Measurements from ENCODE around the gene HORMAD2. TPM values are rescaled to one million over a fixed set of nuclear protein-coding genes. Genes with fewer than 3 reads are reported as not detected.
A peak's percentile ranks its signal among the peaks of the same experiment; 100 is the strongest.

The HORMAD2 gene
- total RNA-seq, 1 donor from 2014 or later: not detected

- DNase-seq (ENCODE audit: low spot score): no peak
- Histone ChIP-seq H3K27ac (no peak overlapping the region), H3K27me3 (no peaks in the 10 kb centered on the region), H3K4me3 (no peak overlapping the region), H2AFZ (replicated peaks) (no peak overlapping the region), H3K4me2 (no peak overlapping the region), H3K79me2 (ENCODE audit: low read depth) (no peaks in the 10 kb centered on the region), H3K9me3 (ENCODE audit: low read depth) (no peaks in the 10 kb centered on the region), H3K9ac (no peak overlapping the region), H3F3A (ENCODE audit: low read depth) (no peaks in the 10 kb centered on the region), H3K4me1 (peaks cover 9% of the 10 kb centered on the region), H3K36me3 (no peaks in the 10 kb centered on the region), H4K20me1 (ENCODE audit: low read depth) (no peaks in the 10 kb centered on the region)
- H3K4me3 Mint-ChIP-seq: no peak overlapping the region
- H3K36me3 Mint-ChIP-seq: no peaks in the 10 kb centered on the region
- H3K27ac Mint-ChIP-seq: no peak overlapping the region
- H3K9me3 Mint-ChIP-seq: no peaks in the 10 kb centered on the region
- no peak for TF ChIP-seq EZH2phosphoT487 (IDR thresholded peaks at IDR 0.05)
- TF ChIP-seq EZH2 (IDR thresholded peaks at IDR 0.05): no peak
- TF ChIP-seq CTCF (IDR thresholded peaks at IDR 0.05): no peak
- no peaks in the 10 kb centered on the region for H3K27me3 Mint-ChIP-seq (ENCODE audit: insufficient read depth, low read depth)
- H3K4me1 Mint-ChIP-seq: peaks cover 13% of the 10 kb centered on the region
These were observed 96.2 kb downstream of the HORMAD2 start for GRCh38 chr22:30176431-30176830.

- Histone ChIP-seq H3K9ac (no peak overlapping the region), H3K4me1 (peaks cover 9% of the 10 kb centered on the region), H3K27me3 (no peaks in the 10 kb centered on the region), H3K27ac (no peak overlapping the region), H3K4me2 (no peak overlapping the region), H3K9me3 (ENCODE audit: low read depth) (no peaks in the 10 kb centered on the region), H2AFZ (replicated peaks) (no peak overlapping the region), H3K36me3 (no peaks in the 10 kb centered on the region), H3K4me3 (no peak overlapping the region), H4K20me1 (ENCODE audit: low read depth) (no peaks in the 10 kb centered on the region), H3K79me2 (ENCODE audit: low read depth) (no peaks in the 10 kb centered on the region), H3F3A (ENCODE audit: low read depth) (no peaks in the 10 kb centered on the region)
- Mint-ChIP-seq H3K9me3 (no peaks in the 10 kb centered on the region), H3K36me3 (no peaks in the 10 kb centered on the region), H3K4me1 (peaks cover 13% of the 10 kb centered on the region), H3K4me3 (no peak overlapping the region), H3K27me3 (ENCODE audit: insufficient read depth, low read depth) (no peaks in the 10 kb centered on the region), H3K27ac (peak overlapping the region; percentile 20)
- no peak for TF ChIP-seq CTCF (IDR thresholded peaks at IDR 0.05)
- no peak for TF ChIP-seq EZH2phosphoT487 (IDR thresholded peaks at IDR 0.05)
- TF ChIP-seq EZH2 (IDR thresholded peaks at IDR 0.05): no peak
- peak; percentile 19 for DNase-seq (ENCODE audit: low spot score)
These were observed 98.2 kb downstream of the HORMAD2 start for GRCh38 chr22:30178181-30179126.

DNA sequence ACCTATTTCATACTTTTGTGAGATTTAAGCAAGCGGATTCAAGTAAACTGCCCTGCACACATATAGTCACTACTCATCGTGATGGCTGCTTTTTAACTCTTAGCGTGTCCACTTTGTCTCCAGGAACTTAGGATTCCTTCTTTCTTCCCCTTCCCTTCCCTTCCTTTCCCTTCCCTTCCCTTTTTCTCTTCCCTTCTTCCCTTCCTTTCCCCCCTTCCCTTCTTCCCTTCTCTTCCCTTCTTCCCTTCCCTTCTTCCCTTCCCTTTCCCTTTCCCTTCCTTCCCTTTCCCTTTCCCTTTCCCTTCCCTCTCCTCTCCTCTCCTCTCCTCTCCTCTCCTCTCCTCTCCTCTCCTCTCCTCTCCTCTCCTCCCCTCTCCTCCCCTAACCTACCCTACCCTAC is 100.4 kb downstream of the HORMAD2 start:
- Mint-ChIP-seq H3K36me3 (no peaks in the 10 kb centered on the region), H3K9me3 (no peaks in the 10 kb centered on the region), H3K27me3 (ENCODE audit: insufficient read depth, low read depth) (no peaks in the 10 kb centered on the region), H3K4me3 (no peak overlapping the region), H3K4me1 (peaks cover 13% of the 10 kb centered on the region), H3K27ac (no peak overlapping the region)
- peaks cover 9% of the 10 kb centered on the region for H3K4me1 ChIP-seq
- no peak overlapping the region for H2AFZ ChIP-seq (replicated peaks)
- H3K36me3 ChIP-seq: no peaks in the 10 kb centered on the region
- no peak for DNase-seq (ENCODE audit: low spot score)
- no peak overlapping the region for H3K9ac ChIP-seq
- no peaks in the 10 kb centered on the region for H3F3A ChIP-seq (ENCODE audit: low read depth)
- TF ChIP-seq CTCF (IDR thresholded peaks at IDR 0.05) (no peak), EZH2phosphoT487 (IDR thresholded peaks at IDR 0.05) (no peak)
- no peak overlapping the region for H3K4me2 ChIP-seq
- H3K79me2 ChIP-seq (ENCODE audit: low read depth): no peaks in the 10 kb centered on the region
- no peaks in the 10 kb centered on the region for H3K27me3 ChIP-seq
- no peak overlapping the region for H3K4me3 ChIP-seq
- H4K20me1 ChIP-seq (ENCODE audit: low read depth): no peaks in the 10 kb centered on the region
- H3K27ac ChIP-seq: no peak overlapping the region
- no peaks in the 10 kb centered on the region for H3K9me3 ChIP-seq (ENCODE audit: low read depth)
